AG09319 (cell line): ENCODE results near the gene TWSG1.
"Not testable (repeated sequence)": the region's sequence is repeated elsewhere in the genome, so short reads cannot be mapped to it uniquely, and the experiment has no call there.

Experiments used
- DNase-seq: peaks from one replicate; pipeline ENCODE4 v3.0.0-alpha.2; 2010; ENCODE audit warnings: low read depth; ENCODE audit errors: extremely low read depth
- TF ChIP-seq, protein P1 (sequence below): IDR thresholded peaks from 2 replicates; pipeline ENCODE4 v1.5.1; 2011; ENCODE audit warnings: low read depth, mild to moderate bottlenecking, inconsistent platforms, low read length, moderate library complexity

Gene TWSG1

GRCh38 chr18:9446839-9447238 is 112.3 kb downstream of the TWSG1 start:
- TF ChIP-seq, protein P1, sequence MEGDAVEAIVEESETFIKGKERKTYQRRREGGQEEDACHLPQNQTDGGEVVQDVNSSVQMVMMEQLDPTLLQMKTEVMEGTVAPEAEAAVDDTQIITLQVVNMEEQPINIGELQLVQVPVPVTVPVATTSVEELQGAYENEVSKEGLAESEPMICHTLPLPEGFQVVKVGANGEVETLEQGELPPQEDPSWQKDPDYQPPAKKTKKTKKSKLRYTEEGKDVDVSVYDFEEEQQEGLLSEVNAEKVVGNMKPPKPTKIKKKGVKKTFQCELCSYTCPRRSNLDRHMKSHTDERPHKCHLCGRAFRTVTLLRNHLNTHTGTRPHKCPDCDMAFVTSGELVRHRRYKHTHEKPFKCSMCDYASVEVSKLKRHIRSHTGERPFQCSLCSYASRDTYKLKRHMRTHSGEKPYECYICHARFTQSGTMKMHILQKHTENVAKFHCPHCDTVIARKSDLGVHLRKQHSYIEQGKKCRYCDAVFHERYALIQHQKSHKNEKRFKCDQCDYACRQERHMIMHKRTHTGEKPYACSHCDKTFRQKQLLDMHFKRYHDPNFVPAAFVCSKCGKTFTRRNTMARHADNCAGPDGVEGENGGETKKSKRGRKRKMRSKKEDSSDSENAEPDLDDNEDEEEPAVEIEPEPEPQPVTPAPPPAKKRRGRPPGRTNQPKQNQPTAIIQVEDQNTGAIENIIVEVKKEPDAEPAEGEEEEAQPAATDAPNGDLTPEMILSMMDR: no peak
- DNase-seq: no peak

- TF ChIP-seq, protein P1: no peak
- no peak for DNase-seq
Measured at GRCh38 chr18:9447334-9447733, 112.8 kb downstream of the TWSG1 start.

DNA sequence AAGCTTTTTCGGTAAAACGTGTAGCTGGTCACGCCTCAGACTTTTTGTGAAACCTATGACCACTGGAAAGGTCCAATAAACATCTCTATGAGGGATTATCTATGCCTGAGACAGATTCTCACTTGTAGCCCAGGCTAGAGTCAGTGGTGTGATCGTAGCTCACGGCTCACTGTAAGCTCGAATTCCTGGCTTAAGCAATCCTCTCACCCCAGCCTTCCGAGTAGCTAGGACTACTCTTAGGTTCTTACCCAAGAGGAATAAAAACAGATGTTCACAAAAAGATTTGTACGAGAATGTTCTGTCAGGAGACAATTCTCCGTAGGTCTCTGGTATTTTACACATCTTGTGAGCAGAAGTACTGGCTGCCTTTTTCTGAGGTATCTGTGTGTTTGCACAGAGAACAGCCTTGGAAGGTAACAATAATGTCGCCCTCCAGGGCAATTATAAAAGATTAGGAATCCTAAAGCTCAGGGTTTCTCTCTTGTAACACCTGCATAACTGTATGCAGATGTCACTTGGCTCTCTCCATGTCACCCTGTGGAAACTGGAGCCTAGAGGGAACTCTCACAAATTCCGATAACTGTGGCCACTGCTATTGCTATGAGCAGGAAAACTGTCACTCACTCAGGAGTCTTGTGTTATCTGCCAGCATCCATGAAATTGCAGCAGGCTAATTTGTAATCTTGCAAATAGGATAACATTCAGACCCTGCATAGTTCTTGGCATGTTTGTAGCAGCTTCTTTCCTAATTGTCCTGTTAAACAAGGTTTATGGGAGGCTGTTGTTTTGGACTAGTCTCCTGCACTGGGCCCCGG is 115.2 kb downstream of the TWSG1 start:
- TF ChIP-seq, protein P1: no peak
- no peak for DNase-seq

- DNase-seq: not testable (repeated sequence)
Measured at GRCh38 chr18:9450920-9451319, 116.3 kb downstream of the TWSG1 start.
